GM12875 (cell line): Measurements from ENCODE around the gene EFL1.
A peak's percentile ranks its signal among the peaks of the same experiment; 100 is the strongest.

Source experiments
- H3K4me3 ChIP-seq: one replicate; pipeline ENCODE4 v1.5.1; 2011; ENCODE audit warnings: low read depth, low read length, control low read depth
- TF ChIP-seq, protein P1 (sequence below): IDR thresholded peaks from 2 replicates; pipeline ENCODE4 v1.5.1; 2011; ENCODE audit warnings: low read depth, mild to moderate bottlenecking, control low read depth, inconsistent platforms, low read length, moderate library complexity, borderline replicate concordance; ENCODE audit not compliant: insufficient read depth

The EFL1 gene

DNA sequence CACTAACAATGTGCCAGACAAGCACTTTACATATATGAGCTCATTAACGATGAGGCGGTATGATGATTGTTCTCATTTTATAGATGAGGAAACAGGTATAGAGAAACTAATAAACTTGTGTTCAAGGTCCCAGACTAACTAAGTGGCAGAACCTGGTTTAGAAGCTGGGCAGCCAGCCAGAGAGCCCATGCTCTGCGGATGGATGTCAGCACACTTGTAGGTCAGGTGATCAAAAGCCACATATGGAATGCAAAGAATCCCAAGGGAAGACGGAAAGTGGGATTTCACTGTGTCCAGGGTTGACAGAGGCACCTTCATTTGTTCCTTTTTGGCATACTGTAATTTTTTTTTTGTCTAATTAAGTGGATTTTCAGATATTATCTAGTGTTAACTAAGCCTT, 103.7 kb downstream of the EFL1 start:
- TF ChIP-seq, protein P1, sequence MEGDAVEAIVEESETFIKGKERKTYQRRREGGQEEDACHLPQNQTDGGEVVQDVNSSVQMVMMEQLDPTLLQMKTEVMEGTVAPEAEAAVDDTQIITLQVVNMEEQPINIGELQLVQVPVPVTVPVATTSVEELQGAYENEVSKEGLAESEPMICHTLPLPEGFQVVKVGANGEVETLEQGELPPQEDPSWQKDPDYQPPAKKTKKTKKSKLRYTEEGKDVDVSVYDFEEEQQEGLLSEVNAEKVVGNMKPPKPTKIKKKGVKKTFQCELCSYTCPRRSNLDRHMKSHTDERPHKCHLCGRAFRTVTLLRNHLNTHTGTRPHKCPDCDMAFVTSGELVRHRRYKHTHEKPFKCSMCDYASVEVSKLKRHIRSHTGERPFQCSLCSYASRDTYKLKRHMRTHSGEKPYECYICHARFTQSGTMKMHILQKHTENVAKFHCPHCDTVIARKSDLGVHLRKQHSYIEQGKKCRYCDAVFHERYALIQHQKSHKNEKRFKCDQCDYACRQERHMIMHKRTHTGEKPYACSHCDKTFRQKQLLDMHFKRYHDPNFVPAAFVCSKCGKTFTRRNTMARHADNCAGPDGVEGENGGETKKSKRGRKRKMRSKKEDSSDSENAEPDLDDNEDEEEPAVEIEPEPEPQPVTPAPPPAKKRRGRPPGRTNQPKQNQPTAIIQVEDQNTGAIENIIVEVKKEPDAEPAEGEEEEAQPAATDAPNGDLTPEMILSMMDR, result no peak
- no peak overlapping the region for H3K4me3 ChIP-seq

DNA sequence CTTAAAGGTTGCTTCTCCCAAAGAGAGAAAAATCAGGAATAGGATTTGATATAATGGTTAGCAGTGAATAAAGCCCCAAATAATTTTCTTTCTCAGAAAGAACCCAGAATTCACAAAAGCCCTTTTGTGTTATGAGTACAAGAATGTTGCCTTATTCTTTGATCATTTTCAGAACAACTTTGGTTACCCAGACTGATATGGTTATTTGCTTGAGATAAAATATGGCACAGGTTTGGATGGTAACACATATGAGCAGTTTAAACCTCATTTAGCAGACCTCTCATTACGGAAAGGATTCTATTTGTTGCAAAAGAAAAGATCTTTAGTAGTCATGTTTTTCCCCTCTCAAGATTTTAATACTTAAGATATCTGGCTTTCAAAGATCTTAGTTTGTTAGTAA, 111.9 kb downstream of the EFL1 start:
- no peak overlapping the region for H3K4me3 ChIP-seq
- TF ChIP-seq, protein P1, result no peak

DNA sequence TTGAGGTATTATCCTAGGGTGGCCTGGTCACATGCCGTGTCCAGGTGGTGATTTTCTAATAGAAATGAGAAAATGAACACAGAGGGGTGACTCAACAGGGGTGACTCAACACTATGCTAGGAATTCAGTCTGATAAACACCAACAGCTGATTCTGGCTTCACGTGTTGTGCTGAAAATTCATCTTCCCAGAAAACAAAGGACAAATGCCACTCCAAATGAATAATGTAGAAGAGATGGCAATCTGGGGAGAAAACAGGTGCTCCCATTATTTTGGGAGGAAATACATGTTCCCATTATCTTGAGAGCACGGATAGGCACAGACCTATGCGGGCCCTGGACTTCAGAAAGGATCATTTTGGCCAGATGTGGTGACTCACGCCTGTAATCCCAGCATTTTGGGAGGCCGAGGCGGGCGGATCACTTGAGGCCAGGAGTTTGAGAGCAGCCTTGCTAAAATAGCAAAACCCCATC, 115.5 kb downstream of the EFL1 start:
- H3K4me3 ChIP-seq, result no peak overlapping the region
- TF ChIP-seq, protein P1, result no peak

DNA sequence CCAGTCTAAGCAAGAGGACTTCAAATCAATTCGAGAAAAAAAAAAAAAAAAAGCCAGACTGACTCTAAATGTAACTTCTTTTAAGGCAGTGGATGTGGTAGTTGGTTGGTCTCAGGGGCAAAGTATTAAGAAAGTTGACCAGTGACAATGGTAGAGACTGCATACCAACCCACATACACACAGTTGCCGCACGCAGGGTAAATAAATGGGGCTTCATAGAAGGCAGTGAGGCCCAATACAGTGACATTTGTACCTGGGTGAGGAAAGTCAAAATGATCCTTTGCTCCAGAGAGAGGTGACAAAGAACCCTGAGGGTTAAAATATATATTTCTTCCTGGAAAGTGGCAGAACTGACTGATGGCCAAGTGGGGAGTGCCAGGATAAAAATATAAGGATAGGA, 116.0 kb downstream of the EFL1 start:
- H3K4me3 ChIP-seq, result no peak overlapping the region
- TF ChIP-seq, protein P1, result no peak

DNA sequence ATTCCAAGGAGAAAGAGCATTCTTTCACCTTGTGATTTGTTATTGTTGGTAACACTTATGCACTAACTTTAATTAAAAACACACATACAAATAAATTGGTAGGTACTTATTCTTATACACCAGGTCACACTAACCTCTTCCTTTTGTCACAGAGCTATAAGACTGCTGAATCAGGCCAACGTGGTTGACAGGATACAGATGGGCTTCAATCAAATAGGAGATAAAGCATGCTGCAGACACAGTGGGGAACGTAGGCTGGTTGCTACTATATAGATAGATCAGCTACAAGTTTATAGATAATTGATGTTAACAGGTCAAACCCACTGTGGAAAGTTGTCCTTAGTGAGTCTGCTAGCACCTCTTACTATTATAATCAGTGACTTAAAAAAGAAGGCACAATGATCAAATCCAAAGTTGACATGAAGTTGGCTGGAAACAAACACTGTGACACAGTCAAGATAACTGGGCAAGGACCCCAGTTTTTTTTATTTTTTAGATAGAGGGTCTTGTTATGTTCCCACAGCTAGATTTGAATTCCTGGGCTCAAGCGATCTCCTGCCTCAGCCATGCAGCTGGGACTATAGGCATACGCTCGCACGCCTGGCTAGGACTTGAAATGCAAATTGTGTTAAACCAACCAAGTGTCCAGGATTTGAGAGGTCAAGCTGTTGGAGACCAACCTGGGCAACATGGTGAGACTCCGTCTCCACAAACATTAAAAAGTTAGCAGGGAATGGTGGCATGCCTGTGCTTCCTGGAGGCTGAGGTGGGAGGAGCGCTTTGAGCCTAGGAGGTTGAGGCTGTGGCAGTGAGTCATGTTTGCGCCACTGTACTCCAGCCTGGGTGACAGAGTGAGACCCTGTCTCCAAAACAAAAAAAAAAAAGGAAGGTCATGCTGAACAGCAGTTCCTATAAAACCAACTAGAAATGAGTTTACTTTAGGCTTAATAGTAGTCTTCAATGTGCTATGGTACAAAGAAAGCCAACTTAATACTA, 118.8 kb downstream of the EFL1 start:
- TF ChIP-seq, protein P1, result no peak
- no peak overlapping the region for H3K4me3 ChIP-seq

DNA sequence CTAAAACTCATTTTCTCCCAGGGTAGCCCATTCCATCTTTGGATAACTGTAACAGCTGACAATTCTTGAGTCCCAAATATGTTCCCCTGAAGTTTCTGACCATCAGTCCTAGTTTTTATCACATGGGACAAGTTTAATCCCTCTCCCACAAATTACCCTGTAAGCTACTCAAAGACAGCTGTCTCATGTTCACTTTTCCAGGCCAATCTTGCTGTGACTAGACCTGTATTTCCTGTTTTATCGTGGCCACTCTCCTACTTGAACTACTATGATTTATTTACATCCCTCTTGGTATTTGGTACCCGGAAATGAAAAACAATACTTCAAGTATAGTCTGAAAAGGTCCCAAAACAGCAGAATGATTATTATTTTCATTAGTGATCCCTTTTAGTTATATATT, 121.6 kb downstream of the EFL1 start:
- TF ChIP-seq, protein P1, result no peak
- H3K4me3 ChIP-seq, result no peak overlapping the region

DNA sequence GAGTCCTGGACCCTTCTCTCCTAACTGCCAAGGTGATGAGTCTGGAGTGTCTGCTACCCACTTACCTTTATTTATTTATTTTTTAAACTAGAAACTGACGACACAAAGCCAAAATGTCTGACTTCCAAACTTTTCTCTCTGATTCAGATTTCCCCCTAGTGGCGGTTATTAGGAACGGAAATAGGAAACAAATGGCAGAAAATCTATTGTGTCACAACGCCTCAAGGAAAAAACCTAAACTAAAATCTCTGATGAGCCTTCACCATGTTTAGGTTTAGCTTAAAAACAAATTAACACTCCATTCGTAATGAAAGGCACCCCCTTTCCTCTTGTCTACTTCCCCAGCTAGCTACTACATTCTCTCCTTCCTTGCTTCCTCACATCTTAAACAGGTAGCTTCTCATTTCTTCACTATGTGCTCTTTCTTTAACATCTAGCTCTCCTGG, 122.7 kb downstream of the EFL1 start:
- TF ChIP-seq, protein P1, result peak; percentile 42; the same call in 1 of the 2 replicates
- H3K4me3 ChIP-seq, result no peak overlapping the region
